OCI-LY1 (cell line): ENCODE measurements around the gene FUNDC2.

ENCODE experiments used
- CTCF ChIP-seq: fragments of 200-600 bp; sonication (generic), shearing (Covaris generic); IDR thresholded peaks from 2 replicates; pipeline ENCODE4 v1.5.1; 2017; ENCODE audit warnings: mild to moderate bottlenecking, antibody characterized with exemption, low read length, moderate library complexity, mixed read lengths
- EZH2 ChIP-seq: fragments of 200-600 bp; sonication (generic), shearing (Covaris generic); IDR thresholded peaks from 2 replicates; pipeline ENCODE4 v1.8.0; 2017; ENCODE audit warnings: borderline replicate concordance, mixed run types, mild to moderate bottlenecking, antibody characterized with exemption, low read length, moderate library complexity, mixed read lengths

DNA sequence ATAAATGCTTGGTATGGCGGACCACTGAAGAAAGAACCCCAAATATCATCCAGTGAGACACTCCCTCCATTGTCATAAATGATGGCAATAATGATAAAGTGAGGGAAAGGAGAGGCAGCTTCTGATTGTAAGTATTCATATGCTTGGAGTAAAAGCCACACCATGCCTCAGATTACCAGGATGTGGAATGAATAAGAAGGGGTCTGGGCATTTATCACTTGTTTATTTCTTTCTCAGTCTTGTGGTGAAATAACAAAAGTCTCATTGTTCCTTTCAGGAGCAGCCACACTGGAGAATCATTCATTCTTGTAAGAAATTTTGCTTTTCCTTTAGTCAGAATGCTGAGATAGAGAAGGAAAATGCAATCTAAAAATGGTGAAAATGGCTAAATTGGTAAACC lies 25.8 kb upstream of the FUNDC2 start:
- no peak for TF ChIP-seq CTCF
- no peak for TF ChIP-seq EZH2
